Upper lobe of left lung (tissue), 4 donors: ENCODE data around the gene HEBP2.

Source experiments
- POLR2AphosphoS5 ChIP-seq, 2 donors: sonication (generic); formaldehyde crosslinking; IDR thresholded peaks; one replicate each; pipeline ENCODE4 v1.5.1; 2017; ENCODE audit warnings: antibody characterized with exemption in 2 of 2
- TF ChIP-seq, protein P1 (sequence below), 6 experiments: fragments of 450-650 bp in 4 of 6; fragments of 200-600 bp in 2 of 6; sonication (generic) in 2 of 6; IDR thresholded peaks; one replicate each; pipeline ENCODE4 v1.5.1; 2016 to 2019; ENCODE audit warnings: antibody characterized with exemption in 6 of 6

DNA sequence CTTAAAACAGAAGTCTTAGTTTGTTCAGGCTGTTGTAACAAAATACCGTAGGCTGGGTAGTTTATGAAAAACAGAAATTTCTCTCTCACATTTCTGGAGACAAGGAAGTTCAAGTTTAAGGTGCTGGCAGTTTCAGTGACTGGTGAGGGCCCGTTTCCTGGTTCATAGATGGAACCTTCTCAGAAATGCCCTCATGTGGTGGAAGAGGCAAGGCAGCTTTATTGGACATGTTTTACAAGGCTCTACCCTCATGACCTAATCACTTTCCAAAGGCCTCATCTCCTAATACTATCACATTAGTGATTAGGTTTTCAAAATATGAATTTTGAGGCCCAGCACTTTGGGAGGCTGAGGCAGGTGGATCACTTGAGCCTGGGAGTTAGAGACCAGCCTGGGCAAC is 2.4 kb downstream of the HEBP2 start:
- TF ChIP-seq, protein P1, sequence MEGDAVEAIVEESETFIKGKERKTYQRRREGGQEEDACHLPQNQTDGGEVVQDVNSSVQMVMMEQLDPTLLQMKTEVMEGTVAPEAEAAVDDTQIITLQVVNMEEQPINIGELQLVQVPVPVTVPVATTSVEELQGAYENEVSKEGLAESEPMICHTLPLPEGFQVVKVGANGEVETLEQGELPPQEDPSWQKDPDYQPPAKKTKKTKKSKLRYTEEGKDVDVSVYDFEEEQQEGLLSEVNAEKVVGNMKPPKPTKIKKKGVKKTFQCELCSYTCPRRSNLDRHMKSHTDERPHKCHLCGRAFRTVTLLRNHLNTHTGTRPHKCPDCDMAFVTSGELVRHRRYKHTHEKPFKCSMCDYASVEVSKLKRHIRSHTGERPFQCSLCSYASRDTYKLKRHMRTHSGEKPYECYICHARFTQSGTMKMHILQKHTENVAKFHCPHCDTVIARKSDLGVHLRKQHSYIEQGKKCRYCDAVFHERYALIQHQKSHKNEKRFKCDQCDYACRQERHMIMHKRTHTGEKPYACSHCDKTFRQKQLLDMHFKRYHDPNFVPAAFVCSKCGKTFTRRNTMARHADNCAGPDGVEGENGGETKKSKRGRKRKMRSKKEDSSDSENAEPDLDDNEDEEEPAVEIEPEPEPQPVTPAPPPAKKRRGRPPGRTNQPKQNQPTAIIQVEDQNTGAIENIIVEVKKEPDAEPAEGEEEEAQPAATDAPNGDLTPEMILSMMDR (IDR thresholded peaks at IDR 0.05), result no peak
- no peak for TF ChIP-seq POLR2AphosphoS5 (IDR thresholded peaks at IDR 0.05)
